GM19468 (cell line): ENCODE data around the gene FUT8.

ENCODE experiments used
- ATAC-seq: cut with Tn5 transposase; IDR thresholded peaks from one replicate; pipeline ENCODE4 v1.9.1; 2021; ENCODE audit warnings: mild to moderate bottlenecking, moderate library complexity, moderate number of reproducible peaks; ENCODE audit not compliant: unreplicated experiment; ENCODE audit errors: extremely low read depth

The FUT8 gene

DNA sequence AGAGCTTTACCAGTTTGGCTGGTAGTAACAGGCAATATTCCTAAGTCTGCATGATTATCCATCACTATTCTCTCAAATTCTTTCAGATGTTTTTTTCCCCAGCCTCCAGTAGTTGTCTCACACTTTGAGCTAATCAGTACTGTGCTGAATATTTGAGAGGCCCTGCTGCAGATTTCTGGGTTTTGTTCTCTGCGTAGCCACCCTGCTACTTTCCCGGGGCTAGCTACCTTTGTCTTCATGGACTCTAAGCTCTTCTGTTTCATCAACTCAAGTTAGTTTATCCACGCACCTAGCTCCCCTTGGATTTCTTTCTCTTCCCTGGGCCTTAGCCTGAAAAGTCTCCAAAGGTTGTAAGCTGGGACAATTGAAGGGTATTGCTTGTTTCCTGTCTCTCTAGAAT lies 73.0 kb downstream of the FUT8 start:
- ATAC-seq = no peak

DNA sequence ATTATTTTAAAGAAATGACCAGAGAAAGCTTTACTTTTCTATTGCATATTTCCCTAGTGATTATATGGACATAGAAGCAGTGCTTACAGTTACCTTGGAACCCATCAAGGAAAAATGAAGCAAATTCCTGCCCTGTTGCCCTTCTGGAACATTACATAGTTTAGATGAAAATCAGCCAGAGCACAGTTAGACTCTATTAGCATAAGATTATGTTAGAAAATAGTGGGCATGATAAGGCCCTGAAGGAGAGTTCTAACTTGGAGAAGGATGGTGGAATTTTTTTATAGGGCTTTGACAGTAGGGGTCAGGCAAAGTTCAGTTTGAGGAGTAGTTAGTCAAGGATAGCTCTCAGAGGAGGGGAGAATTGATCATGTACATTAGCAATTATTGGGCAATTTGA lies 74.3 kb downstream of the FUT8 start:
- ATAC-seq = no peak

DNA sequence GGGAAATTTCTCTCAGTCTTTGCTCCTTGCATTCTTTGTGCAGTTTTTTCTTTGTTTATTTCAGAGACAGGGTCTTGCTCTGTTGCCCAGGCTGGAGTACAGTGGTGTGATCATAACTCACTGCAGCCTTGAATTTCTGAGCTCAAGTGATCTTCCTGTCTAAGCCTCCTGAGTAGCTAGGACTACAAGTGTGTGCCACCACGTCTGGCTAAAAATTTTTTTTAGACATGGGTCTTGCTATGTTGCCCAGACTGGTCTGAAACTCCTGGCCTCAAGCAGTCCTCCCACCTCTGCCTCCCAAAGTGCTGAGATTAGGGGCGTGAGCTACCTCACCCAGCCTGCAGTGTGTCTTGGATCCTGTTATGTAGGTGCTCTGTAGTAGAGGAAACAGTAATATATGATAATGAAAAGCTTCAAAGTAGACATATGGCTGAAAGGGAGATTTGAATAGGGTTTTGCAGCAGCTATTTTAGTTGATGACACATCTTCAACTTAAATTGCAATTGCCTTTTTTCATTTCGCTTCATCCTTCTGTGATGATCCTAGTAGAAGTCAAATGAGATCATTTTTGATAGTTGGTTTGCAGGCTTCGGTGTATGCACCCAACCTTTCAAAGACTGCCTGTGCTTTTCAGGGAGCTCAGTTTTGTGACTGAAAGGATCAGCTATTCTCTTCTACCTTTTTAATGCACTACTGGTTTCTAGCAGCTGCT lies 75.4 kb downstream of the FUT8 start:
- peak; percentile 46 for ATAC-seq

DNA sequence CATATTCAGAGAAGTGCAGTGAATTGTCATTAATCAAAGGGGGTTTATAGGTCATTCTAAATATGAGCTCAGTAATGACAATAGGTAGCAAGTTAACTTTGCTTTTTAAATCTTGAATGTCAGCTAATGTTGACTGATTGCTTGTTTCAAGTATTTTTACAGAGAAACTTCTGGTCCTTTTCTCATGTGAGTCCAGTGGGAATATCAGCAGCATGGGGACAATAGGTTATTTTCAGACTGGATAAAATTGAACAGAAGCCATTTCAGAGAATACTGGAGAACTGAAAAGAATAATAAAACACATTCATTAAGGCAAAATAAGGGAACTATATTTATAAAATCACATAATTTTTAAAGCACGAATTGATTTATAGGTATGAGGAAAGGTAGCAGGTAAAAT lies 78.7 kb downstream of the FUT8 start:
- ATAC-seq = no peak

DNA sequence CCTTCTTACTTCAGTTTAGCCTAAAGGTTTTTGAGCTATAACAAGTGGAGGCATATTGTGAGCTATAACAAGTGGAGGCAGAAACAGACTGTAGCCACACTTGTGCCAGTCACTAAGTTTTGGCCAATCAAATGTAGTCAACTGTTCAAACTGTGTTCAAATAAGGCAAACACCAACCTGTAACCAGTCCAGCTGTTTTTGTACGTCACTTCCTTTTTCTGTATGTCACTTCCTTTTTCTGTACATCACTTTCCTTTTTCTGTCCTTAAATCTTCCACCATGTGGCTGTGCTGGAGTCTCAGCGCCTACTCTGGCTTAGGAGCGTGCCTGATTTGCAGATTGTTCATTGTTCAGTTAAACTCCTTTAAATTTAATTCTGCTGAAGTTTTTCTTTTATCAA lies 79.7 kb downstream of the FUT8 start:
- no peak for ATAC-seq

DNA sequence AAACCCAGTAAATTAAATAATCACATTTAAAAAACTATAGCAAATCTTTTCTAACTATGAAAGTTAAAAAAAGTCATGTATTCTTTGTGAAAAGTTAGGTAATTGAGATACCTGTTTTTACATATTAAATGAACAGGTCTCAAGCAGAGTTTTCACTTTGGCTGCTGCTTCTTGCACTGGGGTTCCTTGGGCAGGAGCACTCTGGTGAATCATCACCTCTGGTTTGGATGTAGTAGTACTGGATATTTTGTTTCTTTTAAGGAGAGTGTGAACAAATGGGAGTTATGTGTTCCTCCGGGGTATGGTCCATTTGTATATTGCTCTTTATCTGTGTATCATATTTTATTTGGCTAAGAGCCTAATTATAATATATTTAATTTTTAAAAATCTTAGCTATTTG lies 82.7 kb downstream of the FUT8 start:
- ATAC-seq = no peak

DNA sequence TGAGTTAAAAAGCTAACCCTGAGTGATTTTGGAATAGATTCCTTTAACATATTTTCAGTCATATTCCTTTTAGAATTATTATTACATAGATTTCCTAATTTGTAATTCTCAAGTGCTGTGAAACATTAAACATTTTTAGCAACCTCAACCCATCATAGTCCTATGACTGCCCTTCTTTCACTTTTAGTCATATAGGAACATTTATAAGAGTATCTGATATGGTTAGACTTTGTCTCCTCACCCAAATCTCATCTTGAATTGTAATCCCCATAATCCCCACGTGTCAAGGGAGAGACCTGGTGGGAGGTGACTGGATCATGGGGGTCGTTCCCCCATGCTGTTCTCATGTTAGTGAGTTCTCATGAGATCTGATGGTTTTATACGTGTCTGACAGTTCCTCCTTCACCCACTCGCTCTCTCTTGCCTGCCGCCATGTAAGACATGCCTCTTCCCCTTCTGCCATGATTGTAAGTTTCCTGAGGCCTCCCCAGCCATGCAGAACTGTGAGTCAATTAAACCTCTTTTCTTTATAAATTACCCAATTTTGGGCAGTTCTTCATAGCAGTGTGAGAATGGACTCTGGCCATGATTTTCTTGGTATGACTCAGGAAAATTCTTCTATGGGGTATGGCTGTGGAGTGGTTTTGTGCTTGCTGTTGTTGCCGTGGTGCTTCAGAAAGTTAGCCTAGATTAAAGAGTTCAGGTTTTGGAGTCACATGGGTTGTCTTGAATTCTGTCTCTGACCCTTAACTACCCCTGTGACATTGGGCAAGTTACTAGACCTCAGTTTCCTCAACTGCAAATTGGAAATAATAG lies 83.9 kb downstream of the FUT8 start:
- no peak for ATAC-seq

DNA sequence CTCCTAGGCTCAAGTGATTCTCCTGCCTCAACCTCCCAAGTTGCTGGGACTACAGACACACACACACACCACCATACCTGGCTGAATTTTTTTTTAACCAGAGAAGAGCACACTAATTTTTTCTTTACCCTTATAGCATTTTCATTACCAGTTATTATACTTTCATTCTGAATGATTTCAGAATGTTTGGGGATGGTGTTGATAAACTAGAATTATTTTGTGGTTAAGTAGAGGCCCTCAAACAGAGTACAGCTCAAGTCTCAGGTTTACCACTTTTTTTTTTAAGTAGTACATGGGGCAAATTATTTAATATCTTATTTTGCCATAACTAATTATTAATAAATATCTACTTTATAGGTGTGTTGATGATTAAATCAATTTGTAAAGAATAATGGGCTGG lies 86.6 kb downstream of the FUT8 start:
- ATAC-seq = no peak

DNA sequence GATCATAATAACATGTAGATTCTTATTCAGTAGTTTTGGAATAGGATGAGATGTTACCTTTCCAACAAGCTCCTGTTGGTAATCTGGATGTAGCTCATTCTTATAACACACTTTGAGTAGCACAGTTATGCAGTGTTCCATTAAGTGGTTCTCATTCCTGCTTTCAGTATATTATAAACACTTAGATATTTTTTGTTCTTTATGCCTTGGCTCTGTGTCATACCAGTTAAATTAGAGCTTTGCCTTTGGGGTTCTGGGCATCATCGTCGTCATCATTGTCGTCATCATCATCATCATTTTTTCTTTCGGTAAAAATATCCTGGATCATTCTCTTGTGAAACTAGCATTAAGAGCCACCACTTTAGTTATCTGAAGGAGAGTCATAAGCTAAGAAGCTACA lies 87.5 kb downstream of the FUT8 start:
- no peak for ATAC-seq

DNA sequence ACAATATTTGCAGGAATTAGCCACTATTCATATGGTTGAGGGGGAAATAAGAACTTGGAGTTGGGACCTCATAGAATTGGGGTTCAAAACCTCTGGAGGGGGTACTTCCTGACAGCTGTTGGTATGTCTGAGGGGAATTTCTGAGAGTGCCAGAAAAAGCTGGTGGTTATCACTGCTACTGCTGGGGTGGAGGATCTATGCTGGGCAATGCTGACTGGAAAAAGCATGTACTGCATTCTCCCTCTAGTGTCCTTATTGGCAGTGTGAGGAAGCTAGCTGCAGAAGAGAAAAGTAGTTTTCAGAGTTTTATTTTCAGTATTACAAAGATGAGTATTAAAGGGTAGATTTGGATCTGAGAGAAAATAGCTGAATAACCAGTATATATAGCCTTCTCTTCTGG lies 88.8 kb downstream of the FUT8 start:
- ATAC-seq = no peak

DNA sequence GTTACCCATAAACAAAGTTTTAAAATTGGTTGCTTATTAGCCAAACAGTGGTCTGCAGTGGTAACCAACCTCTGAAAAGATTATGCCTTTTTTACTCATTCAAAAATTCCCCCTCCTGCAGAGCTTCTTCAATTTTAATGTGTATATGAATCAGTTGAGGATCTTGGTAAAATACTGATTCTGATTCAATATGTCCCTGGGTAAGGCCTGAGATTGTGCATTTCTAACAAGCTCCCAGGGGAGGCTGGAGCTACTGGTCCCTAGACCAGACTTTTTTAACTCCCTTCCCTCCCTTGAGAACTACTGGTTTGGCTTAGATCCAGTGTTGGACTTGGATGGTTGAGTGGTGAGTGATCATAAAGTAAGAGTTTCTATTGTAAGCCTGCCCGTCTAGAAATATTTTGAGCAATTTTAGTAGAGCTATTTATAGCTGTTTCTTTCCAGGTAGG lies 90.2 kb downstream of the FUT8 start:
- ATAC-seq = no peak

DNA sequence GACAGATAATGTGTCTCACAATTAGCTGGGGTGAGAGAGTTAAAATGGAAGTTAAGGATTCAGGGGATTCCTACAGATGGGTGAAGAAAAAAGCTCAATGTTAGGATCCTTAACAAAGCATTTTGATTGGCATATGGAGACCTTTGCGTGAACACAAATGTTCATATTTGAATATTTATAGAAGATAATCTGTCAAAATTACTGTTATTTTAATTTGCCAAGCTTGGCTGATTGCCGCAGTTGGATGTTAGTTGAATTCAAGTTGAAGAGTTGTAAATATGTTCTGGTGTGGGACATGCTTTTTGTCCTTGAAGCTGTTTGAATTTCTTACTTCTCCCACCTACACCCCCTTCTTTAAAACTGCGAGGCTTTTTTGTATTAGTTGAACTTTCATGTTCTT lies 91.2 kb downstream of the FUT8 start:
- no peak for ATAC-seq

DNA sequence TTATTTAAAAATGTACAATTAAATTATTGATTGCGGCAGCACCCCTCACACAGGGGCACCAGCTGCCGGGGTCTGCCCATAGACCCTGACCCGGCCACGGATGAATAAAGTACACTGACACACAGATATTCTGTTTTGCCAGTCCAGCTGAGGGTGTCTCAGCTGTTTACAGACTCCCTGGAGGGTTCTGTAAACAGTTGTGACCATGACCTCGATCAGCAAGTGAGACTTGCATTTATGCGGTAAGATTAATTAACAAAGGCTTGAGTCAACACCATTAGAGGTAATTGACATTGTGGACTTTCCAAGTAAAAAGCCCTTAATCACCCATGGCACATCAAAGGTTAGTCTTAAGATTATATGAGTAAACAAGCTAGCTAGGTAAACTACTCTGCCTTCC lies 94.3 kb downstream of the FUT8 start:
- ATAC-seq = no peak

DNA sequence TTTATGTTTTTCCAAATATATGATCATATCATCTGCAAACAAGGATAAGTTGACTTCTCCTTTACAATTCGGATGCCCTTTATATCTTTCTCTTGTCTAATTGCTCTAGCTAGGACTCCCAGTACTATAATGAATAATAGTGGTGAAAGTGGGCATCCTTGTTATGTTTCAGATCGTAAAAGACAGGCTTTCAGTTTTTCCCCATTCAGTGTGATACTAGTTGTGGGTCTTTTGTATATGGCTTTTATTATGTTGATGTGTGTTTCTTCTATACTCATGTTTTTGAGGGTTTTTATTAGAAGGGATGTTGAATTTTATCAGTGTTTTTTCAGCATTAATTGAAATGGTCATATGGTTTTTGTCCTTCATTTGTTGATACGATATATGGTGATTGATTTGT lies 97.3 kb downstream of the FUT8 start:
- no peak for ATAC-seq

DNA sequence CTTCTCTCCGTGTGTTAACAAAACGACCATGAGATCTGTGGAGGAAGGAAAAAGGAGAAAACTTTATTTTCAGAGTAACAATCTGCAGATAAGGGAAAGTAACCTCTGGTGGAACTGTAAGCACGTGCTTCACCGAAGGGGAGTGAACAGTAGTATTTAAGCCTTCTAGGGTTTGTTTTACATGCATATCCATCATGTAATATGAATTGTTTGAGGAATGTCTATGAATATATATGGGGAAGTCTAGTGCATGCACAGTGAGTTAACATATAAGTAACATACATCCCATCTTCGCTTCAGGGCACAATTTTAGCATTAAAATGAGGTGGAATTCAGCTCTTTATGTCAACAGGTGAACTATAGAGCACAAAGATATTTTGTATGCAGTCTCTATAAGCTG lies 101.1 kb downstream of the FUT8 start:
- ATAC-seq = no peak

DNA sequence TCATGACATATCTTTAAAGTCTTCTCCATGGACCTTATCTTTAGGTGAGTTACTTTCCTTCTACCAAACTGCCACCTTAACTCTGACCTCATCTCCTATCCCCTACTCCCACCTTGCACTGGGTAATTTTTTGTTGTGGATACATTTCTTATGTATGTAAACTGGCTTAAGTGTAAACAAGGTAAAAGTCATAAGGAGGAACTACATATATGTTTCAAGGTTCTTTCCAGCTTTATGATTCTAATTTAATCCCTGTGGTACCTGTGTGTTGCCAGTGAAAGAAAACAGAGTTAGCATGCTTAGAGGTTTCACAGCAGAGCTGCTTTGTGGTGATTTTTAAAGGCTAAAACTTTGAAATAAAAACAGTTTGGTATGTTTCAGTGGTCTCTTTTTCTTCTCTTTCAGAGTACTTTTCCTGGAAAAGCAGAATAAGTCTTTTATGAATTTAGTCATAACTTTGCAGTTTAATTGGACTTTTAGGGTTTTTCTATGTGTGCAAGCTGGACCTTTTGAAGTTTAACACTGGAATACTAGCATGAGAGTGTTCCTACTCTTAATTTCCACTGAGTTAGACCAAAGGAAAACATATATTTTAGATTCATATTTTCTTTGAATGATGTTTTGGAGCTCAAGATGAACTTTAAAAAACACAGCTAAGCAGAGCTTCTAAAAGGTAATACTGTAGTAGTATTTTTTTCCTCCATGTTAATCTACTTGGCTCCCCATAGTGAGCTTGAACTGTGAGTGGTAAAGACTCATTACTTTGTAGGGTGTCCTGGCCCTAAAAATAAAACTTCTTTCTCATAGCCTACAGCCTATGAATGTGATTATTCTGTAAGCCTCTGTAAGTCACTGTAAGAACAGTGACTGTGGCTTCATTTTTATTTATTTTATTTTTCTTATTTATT lies 105.4 kb downstream of the FUT8 start:
- no peak for ATAC-seq

DNA sequence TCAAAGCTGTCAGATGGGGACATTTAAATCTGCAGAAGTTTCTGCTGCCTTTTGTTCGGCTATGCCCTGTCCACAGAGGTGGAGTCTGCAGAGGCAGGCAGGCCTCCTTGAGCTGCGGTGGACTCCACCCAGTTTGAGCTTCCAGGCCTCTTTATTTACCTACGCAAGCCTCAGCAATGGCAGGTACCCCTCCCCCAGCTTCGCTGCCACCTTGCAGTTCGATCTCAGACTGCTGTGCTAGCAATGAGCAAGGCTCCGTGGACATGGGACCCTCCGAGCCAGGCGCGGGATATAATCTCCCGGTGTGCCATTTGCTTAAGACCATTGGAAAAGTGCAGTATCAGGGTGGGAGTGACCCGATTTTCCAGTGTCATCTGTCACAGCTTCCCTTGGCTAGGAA lies 115.5 kb downstream of the FUT8 start:
- ATAC-seq = no peak

DNA sequence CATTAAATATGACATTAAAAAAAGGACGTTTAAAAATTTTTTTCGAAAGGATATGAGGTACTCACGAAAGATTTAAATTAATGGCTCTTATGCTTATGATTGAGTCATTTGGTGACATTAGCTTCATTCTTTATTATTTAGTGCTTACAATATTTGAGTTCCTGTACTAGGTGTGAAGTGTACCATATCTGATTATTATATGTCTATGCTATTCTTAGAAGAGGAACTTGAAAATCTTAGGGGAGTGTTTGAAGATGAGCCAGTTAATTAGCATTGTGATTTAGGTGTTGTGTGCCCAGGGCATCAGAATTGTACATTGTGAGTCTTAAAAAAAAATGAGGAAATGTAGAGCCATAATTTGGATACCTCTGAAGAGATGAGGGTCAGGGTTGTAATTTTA lies 118.6 kb downstream of the FUT8 start:
- ATAC-seq = no peak

DNA sequence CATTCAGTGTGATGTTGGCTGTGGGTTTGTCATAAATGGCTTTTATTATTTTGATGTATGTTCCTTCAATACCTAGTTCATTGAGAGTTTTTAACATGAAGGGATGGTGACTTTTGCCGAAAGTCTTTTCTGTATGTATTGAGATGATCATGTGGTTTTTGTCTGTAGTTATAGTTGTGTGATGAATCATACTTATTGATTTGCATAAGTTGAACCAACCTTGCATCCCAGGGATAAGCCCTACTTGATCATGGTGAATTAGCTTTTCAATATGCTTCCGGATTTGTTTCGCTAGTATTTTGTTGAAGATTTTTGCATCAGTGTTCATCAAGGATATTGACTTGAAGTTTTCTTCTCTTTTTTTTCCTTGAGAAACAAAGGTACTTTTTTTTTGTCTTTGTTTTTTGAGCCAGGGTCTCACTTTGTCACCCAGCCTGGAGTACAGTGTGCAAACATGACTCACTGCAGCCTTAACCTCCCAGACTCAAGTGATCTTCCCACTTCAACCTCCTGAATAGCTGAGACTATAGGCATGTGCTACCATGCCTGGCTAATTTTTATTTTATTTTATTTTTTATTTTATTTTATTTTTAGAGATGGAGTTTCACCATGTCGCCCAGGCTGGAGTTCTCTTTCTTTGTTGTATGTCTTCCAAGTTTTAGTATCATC lies 121.3 kb downstream of the FUT8 start:
- ATAC-seq = no peak

DNA sequence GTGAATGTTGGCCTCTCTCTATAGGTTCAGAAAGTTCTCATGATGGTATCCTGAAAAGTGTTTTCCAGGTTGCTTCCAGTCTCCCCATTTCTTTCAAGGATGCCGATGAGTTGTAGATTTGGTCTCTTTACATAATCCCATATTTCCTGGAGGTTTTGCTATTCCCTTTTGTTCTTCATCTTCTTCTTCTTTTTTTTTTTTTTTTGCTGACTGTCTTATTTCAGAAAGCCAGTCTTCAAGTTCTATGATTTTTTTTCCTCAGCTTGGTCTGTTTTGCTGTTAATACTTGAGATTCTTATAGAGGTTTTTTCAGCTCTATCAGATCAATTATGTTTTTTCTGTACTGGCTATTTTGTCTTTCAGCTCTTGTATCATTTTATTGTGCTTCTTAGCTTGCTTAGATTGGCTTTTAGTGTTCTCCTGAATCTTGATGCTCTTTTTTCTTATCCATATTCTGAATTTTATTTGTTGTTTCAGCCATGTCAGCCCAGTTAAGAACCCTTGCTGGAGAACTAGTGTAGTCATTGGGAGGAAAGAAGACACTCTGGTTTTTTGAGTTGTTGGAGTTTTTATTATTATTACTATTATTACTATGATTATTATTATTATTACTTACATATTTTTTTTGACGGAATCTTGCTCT lies 124.4 kb downstream of the FUT8 start:
- ATAC-seq = no peak
